SK-N-SH (cell line): ENCODE data around the gene GYPE.
"Not testable (repeated sequence)": the region's sequence is repeated elsewhere in the genome, so short reads cannot be mapped to it uniquely, and the experiment has no call there.

Experiments used
- EP300 ChIP-seq, 2 experiments: IDR thresholded peaks; 2 replicates each; pipeline versions ENCODE4 v1.4.0 to v1.6.1; 2012; ENCODE audit warnings: borderline replicate concordance in 1 of 2, low read depth in 1 of 2, low read length in 1 of 2
- FOSL2 ChIP-seq: IDR thresholded peaks from 2 replicates; pipeline ENCODE4 v1.4.0; 2012; ENCODE audit warnings: low read depth, mild to moderate bottlenecking, moderate library complexity, borderline replicate concordance
- FOXJ3 ChIP-seq: sonication (generic); formaldehyde crosslinking; IDR thresholded peaks from 2 replicates; pipeline ENCODE4 v1.5.1; 2020; ENCODE audit warnings: mild to moderate bottlenecking, missing genetic modification reagents
- GABPA ChIP-seq: IDR thresholded peaks from 2 replicates; pipeline ENCODE4 v1.4.0; 2012; ENCODE audit warnings: low read depth, mild to moderate bottlenecking
- JUND ChIP-seq: IDR thresholded peaks from 2 replicates; pipeline ENCODE4 v1.4.0; 2012
- MXI1 ChIP-seq: IDR thresholded peaks from 2 replicates; pipeline ENCODE4 v1.6.1; 2012; ENCODE audit warnings: mild to moderate bottlenecking, low read depth, low read length, improper control_type of control experiment
- POLR2AphosphoS5 ChIP-seq: IDR thresholded peaks from 2 replicates; pipeline ENCODE4 v1.6.1; 2012; ENCODE audit warnings: low read depth, low read length
- TAF1 ChIP-seq: IDR thresholded peaks from 2 replicates; pipeline ENCODE4 v1.6.1; 2012; ENCODE audit warnings: low read depth, mild to moderate bottlenecking, low read length, moderate library complexity, borderline replicate concordance
- TCF12 ChIP-seq: IDR thresholded peaks from 2 replicates; pipeline ENCODE4 v1.4.0; 2012
- YY1 ChIP-seq: IDR thresholded peaks from 2 replicates; pipeline ENCODE4 v1.4.0; 2012; ENCODE audit warnings: low read depth, mild to moderate bottlenecking
- TF ChIP-seq, protein P1 (sequence below): fragments of 200-600 bp; sonication (generic); IDR thresholded peaks from 2 replicates; pipeline ENCODE4 v1.6.1; 2017; ENCODE audit warnings: antibody characterized with exemption, mild to moderate bottlenecking, moderate library complexity
- TF ChIP-seq, protein P2 (sequence below): fragments of 150-350 bp; IDR thresholded peaks from 2 replicates; pipeline ENCODE4 v1.6.1; 2016; ENCODE audit warnings: mild to moderate bottlenecking, low read depth, low read length

DNA sequence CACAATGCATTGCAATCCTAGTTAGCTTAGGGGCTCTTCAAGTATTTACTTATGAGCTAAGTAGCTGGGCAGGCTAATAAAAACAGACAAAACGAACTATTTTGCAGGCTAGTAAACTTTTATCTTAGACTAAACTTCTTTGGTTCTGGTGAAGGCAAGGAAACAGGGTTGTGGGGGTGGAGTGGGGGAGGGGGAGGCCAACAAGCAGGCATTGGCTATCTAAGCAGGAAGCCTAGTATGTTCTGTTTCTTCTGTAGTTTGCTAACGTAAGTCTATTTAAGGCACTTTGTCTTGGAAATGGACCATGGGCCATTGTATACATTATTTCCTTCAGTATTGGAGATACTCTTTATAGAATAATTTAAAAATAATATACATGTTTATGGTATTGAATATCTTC, 35.3 kb upstream of the GYPE start:
- TF ChIP-seq POLR2AphosphoS5; FOXJ3 (CRISPR knock-in tag); FOSL2; TCF12; TAF1; EP300 (IDR thresholded peaks at IDR 0.05; ENCODE audit: borderline replicate concordance in 1 of 2, low read depth in 1 of 2, low read length in 1 of 2); MXI1; YY1; GABPA; JUND: not testable (repeated sequence)
- TF ChIP-seq, protein P1, sequence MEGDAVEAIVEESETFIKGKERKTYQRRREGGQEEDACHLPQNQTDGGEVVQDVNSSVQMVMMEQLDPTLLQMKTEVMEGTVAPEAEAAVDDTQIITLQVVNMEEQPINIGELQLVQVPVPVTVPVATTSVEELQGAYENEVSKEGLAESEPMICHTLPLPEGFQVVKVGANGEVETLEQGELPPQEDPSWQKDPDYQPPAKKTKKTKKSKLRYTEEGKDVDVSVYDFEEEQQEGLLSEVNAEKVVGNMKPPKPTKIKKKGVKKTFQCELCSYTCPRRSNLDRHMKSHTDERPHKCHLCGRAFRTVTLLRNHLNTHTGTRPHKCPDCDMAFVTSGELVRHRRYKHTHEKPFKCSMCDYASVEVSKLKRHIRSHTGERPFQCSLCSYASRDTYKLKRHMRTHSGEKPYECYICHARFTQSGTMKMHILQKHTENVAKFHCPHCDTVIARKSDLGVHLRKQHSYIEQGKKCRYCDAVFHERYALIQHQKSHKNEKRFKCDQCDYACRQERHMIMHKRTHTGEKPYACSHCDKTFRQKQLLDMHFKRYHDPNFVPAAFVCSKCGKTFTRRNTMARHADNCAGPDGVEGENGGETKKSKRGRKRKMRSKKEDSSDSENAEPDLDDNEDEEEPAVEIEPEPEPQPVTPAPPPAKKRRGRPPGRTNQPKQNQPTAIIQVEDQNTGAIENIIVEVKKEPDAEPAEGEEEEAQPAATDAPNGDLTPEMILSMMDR, result not testable (repeated sequence)
- TF ChIP-seq, protein P2, sequence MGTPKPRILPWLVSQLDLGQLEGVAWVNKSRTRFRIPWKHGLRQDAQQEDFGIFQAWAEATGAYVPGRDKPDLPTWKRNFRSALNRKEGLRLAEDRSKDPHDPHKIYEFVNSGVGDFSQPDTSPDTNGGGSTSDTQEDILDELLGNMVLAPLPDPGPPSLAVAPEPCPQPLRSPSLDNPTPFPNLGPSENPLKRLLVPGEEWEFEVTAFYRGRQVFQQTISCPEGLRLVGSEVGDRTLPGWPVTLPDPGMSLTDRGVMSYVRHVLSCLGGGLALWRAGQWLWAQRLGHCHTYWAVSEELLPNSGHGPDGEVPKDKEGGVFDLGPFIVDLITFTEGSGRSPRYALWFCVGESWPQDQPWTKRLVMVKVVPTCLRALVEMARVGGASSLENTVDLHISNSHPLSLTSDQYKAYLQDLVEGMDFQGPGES, result not testable (repeated sequence)
